ENCODE data around the gene SPRED2. TPM values are rescaled to one million over a fixed set of nuclear protein-coding genes. Genes with fewer than 3 reads are reported as not detected.
A peak's percentile ranks its signal among the peaks of the same experiment; 100 is the strongest.

SPRED2 gene
- total RNA-seq, 1 donor from 2014 or later = 43.9 TPM

DNA sequence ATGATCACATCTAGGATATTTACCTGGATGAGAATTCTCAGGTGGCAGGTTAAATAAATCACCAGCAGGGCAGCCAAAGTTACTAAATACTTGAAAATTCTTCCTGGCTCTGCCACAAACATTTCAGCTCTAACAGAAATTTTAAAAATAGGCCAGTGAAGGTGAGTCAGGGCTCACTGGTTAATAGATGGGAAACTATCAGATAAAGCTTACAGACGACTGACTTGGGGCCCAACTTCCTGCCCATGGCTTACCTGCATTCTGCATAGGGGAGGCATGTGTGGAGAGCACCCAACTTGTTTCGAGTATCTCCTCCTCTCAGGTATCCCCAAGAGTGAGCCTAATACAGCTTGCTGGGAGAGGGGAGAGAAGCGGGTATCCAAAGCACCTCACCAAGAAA is 57.8 kb downstream of the SPRED2 start:
- peak; percentile 13 for ATAC-seq
- no peak overlapping the region for H3K4me3 ChIP-seq
- peak overlapping the region; percentile 33 for H3K27ac ChIP-seq
- no peaks in the 10 kb centered on the region for H3K27me3 ChIP-seq (ENCODE audit: low read depth)
- DNase-seq = no peak
- no peaks in the 10 kb centered on the region for H3K9me3 ChIP-seq
- TF ChIP-seq, protein P1, sequence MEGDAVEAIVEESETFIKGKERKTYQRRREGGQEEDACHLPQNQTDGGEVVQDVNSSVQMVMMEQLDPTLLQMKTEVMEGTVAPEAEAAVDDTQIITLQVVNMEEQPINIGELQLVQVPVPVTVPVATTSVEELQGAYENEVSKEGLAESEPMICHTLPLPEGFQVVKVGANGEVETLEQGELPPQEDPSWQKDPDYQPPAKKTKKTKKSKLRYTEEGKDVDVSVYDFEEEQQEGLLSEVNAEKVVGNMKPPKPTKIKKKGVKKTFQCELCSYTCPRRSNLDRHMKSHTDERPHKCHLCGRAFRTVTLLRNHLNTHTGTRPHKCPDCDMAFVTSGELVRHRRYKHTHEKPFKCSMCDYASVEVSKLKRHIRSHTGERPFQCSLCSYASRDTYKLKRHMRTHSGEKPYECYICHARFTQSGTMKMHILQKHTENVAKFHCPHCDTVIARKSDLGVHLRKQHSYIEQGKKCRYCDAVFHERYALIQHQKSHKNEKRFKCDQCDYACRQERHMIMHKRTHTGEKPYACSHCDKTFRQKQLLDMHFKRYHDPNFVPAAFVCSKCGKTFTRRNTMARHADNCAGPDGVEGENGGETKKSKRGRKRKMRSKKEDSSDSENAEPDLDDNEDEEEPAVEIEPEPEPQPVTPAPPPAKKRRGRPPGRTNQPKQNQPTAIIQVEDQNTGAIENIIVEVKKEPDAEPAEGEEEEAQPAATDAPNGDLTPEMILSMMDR (IDR thresholded peaks at IDR 0.05) = no peak
- H3K4me1 ChIP-seq = peaks cover 77% of the 10 kb centered on the region
- H3K36me3 ChIP-seq = no peaks in the 10 kb centered on the region
- intact Hi-C loops (cut with DNase I) = no loop called here

DNA sequence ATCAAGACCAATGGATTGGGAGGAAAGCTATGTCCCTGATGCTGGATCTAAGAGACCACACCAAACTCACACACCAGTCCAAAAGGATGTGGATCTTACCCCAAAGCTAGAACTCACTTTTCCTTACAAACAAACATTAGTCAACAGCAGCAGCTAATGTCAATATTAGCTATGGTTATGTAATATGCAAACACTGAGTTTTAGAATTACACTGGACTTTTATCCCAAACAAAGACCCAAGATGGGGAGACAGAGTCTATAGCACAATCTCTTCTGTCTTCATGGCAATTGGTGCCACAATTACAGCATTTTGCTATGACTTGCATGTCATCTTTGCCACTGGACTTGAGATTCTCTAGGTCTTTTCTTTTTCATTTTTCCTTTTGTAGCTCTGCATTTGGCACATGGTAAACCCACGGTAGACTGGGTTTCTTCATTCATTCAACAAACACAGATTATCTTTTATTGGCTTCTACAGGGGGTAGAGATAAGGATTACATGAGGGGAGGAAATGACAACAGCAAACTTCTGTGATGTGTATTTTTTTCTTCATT is 59.0 kb downstream of the SPRED2 start:
- H3K4me1 ChIP-seq = peaks cover 80% of the 10 kb centered on the region
- H3K9me3 ChIP-seq = no peaks in the 10 kb centered on the region
- TF ChIP-seq, protein P1 (IDR thresholded peaks at IDR 0.05) = no peak
- no peaks in the 10 kb centered on the region for H3K36me3 ChIP-seq
- ATAC-seq (peak in 1 of 2 donors; percentile 56), DNase-seq (no peak)
- no peak overlapping the region for H3K27ac ChIP-seq
- H3K4me3 ChIP-seq = no peak overlapping the region
- H3K27me3 ChIP-seq (ENCODE audit: low read depth) = no peaks in the 10 kb centered on the region
- intact Hi-C loops (cut with DNase I) = no loop called here

DNA sequence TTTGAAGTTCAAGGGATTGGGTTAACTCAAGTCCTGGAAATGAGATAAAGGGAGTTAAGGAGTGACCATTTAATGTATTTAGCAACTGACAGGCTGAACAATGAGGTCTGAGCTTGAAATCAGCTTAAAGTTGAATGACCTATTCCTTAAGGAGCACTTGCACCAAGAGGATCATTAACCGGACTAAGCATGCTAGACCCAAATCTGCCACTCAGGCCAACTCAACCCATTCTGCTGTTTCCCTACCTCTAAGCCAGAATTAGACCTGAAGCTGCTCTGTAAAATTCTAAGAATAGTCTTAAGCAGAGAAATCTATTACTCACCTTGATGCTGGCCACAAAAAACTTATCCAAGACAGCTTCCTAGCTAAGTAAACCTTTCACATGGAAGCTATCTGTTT is 59.8 kb downstream of the SPRED2 start:
- ATAC-seq (peak; percentile 31 to 37), DNase-seq (no peak)
- peak overlapping the region; percentile 34 for H3K27ac ChIP-seq
- H3K9me3 ChIP-seq = no peaks in the 10 kb centered on the region
- peaks cover 79% of the 10 kb centered on the region for H3K4me1 ChIP-seq
- intact Hi-C loops (cut with DNase I) = no loop called here
- H3K27me3 ChIP-seq (ENCODE audit: low read depth) = no peaks in the 10 kb centered on the region
- no peaks in the 10 kb centered on the region for H3K36me3 ChIP-seq
- TF ChIP-seq, protein P1 (IDR thresholded peaks at IDR 0.05) = no peak
- no peak overlapping the region for H3K4me3 ChIP-seq

DNA sequence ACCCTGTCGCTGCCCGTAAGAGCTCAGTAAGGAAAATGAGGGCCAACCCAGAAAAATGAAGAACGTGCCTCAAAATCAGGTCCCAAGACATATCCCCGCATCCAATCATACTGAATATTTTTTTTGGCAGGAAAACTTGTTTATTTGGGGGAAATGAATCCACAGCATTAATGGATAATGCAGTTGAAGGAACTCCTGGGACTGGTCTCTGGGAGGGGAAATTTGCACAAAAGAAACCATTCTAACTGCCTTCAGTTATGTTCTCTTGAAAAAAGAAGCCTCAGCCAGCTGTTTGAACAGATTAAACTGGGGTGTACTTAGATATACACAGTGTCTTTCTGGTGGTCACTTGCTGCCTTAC is 61.3 kb downstream of the SPRED2 start:
- TF ChIP-seq, protein P1 (IDR thresholded peaks at IDR 0.05) = no peak
- peaks cover 86% of the 10 kb centered on the region for H3K4me1 ChIP-seq
- ATAC-seq (no peak), DNase-seq (no peak)
- intact Hi-C loops (cut with DNase I) = no loop called here
- no peak overlapping the region for H3K27ac ChIP-seq
- no peaks in the 10 kb centered on the region for H3K36me3 ChIP-seq
- no peaks in the 10 kb centered on the region for H3K9me3 ChIP-seq
- H3K4me3 ChIP-seq = no peak overlapping the region
- no peaks in the 10 kb centered on the region for H3K27me3 ChIP-seq (ENCODE audit: low read depth)

- H3K4me3 ChIP-seq = no peak overlapping the region
- ATAC-seq = no peak
- peaks cover 86% of the 10 kb centered on the region for H3K4me1 ChIP-seq
- H3K36me3 ChIP-seq = no peaks in the 10 kb centered on the region
- H3K9me3 ChIP-seq = no peaks in the 10 kb centered on the region
- intact Hi-C loops (cut with DNase I) = no loop called here
- H3K27ac ChIP-seq = no peak overlapping the region
- TF ChIP-seq, protein P1 (IDR thresholded peaks at IDR 0.05) = no peak
- no peak for DNase-seq
- H3K27me3 ChIP-seq (ENCODE audit: low read depth) = no peaks in the 10 kb centered on the region
Measured at GRCh38 chr2:65370387-65371073, 61.9 kb downstream of the SPRED2 start.
